Ascending aorta (tissue), 2 donors: Measurements from ENCODE around the gene CLP1. TPM values are rescaled to one million over a fixed set of nuclear protein-coding genes. Genes with fewer than 3 reads are reported as not detected.

Experiments used
- DNase-seq, 2 donors: peaks; one replicate each; pipeline ENCODE4 v3.0.0-alpha.2; 2019; ENCODE audit warnings: low spot score in 2 of 2
- H3K27ac ChIP-seq, 2 donors: fragments of 200-600 bp; sonication (generic); one replicate each; pipeline ENCODE4 v1.5.1; 2016 to 2017; ENCODE audit warnings: mild to moderate bottlenecking in 1 of 2
- H3K27me3 ChIP-seq: fragments of 200-600 bp; sonication (generic); one replicate; pipeline ENCODE4 v1.5.1; 2017
- H3K36me3 ChIP-seq, 2 donors: fragments of 200-600 bp; sonication (generic); one replicate each; pipeline ENCODE4 v1.5.1; 2016
- H3K4me1 ChIP-seq, 2 donors: fragments of 200-600 bp; sonication (generic); one replicate each; pipeline ENCODE4 v1.5.1; 2016 to 2017; ENCODE audit warnings: mild to moderate bottlenecking in 1 of 2
- H3K4me3 ChIP-seq, 2 donors: fragments of 200-600 bp; sonication (generic); one replicate each; pipeline ENCODE4 v1.5.1; 2016 to 2017; ENCODE audit warnings: mild to moderate bottlenecking in 1 of 2
- H3K9me3 ChIP-seq, 2 donors: fragments of 200-600 bp; sonication (generic); one replicate each; pipeline ENCODE4 v1.5.1; 2016
- CTCF ChIP-seq, 3 experiments: fragments of 200-600 bp in 2 of 3; fragments of 450-650 bp in 1 of 3; sonication (generic) in 2 of 3; IDR thresholded peaks; one replicate each; pipeline ENCODE4 v1.5.1; 2016 to 2019; ENCODE audit warnings: antibody characterized with exemption in 3 of 3, mild to moderate bottlenecking in 1 of 3, moderate library complexity in 1 of 3
- intact Hi-C: fragments of 100-400 bp; cut with DNase I; formaldehyde crosslinking; loops from one replicate; pipeline ENCODE4 v1.15.1; 2023
- total RNA-seq: library from RNA; depleted of rRNA; stranded (reverse); fragments of >200 nt; gene quantifications from one replicate; pipeline ENCODE4 v1.1.0, GENCODE V29; 2016

Gene CLP1
- total RNA-seq, 1 donor from 2014 or later: 1.2 TPM

- DNase-seq: no peak
- H3K9me3 ChIP-seq: no peaks in the 10 kb centered on the region
- no peak for TF ChIP-seq CTCF (IDR thresholded peaks at IDR 0.05)
- H3K36me3 ChIP-seq: no peaks in the 10 kb centered on the region
- H3K4me1 ChIP-seq: peaks cover 3 to 27% of the 10 kb centered on the region in 2 donors
- peak overlapping the region in 1 of 2 donors; percentile 82 for H3K27ac ChIP-seq
- peak overlapping the region; percentile 86 to 94 for H3K4me3 ChIP-seq
- no peaks in the 10 kb centered on the region for H3K27me3 ChIP-seq
- intact Hi-C loops: loop anchor here (2.0 kb wide), 1 partner anchor 41 kb away; the partner anchor contains the start of gene SERPING1
Measured at GRCh38 chr11:57637626-57638004, 19.9 kb upstream of the CLP1 start.

- peak in 1 of 2 donors; percentile 88 for DNase-seq
- no peaks in the 10 kb centered on the region for H3K9me3 ChIP-seq
- H3K4me3 ChIP-seq: peak overlapping the region; percentile 86 to 94
- intact Hi-C loops: loop anchor here (2.0 kb wide), 1 partner anchor 41 kb away; the partner anchor contains the start of gene SERPING1
- H3K36me3 ChIP-seq: no peaks in the 10 kb centered on the region
- peaks cover 3 to 27% of the 10 kb centered on the region in 2 donors for H3K4me1 ChIP-seq
- peak overlapping the region; percentile 62 to 82 for H3K27ac ChIP-seq
- no peaks in the 10 kb centered on the region for H3K27me3 ChIP-seq
- no peak for TF ChIP-seq CTCF (IDR thresholded peaks at IDR 0.05)
Measured at GRCh38 chr11:57638005-57638781, 19.4 kb upstream of the CLP1 start.

- intact Hi-C loops: loop anchor here (2.0 kb wide), 1 partner anchor 42 kb away; the partner anchor contains the start of gene SERPING1
- no peak for DNase-seq
- H3K36me3 ChIP-seq: no peaks in the 10 kb centered on the region
Measured at GRCh38 chr11:57638811-57639320, 18.7 kb upstream of the CLP1 start.

GRCh38 chr11:57639321-57640067, 18.1 kb upstream of the CLP1 start:
- no peak for DNase-seq
- peaks cover 3 to 29% of the 10 kb centered on the region in 2 donors for H3K4me1 ChIP-seq
- no peaks in the 10 kb centered on the region for H3K27me3 ChIP-seq
- no peak for TF ChIP-seq CTCF (IDR thresholded peaks at IDR 0.05)
- peak overlapping the region; percentile 86 to 94 for H3K4me3 ChIP-seq
- no peaks in the 10 kb centered on the region for H3K36me3 ChIP-seq
- H3K27ac ChIP-seq: no peak overlapping the region
- intact Hi-C loops: loop anchor here (2.0 kb wide), 1 partner anchor 43 kb away; the partner anchor contains the start of gene SERPING1
- no peaks in the 10 kb centered on the region for H3K9me3 ChIP-seq

More at GRCh38 chr11:57638811-57639320, 18.7 kb upstream of the CLP1 start:
- no peaks in the 10 kb centered on the region for H3K9me3 ChIP-seq
- peak overlapping the region; percentile 86 to 94 for H3K4me3 ChIP-seq
- no peaks in the 10 kb centered on the region for H3K27me3 ChIP-seq
- H3K4me1 ChIP-seq: peaks cover 3 to 27% of the 10 kb centered on the region in 2 donors
- H3K27ac ChIP-seq: peak overlapping the region; percentile 62 to 82
- no peak for TF ChIP-seq CTCF (IDR thresholded peaks at IDR 0.05)

- no peak for DNase-seq
- no peaks in the 10 kb centered on the region for H3K36me3 ChIP-seq
- intact Hi-C loops: no loop called here
- H3K4me1 ChIP-seq: peaks cover 3 to 36% of the 10 kb centered on the region in 2 donors
- peak overlapping the region in 1 of 2 donors; percentile 86 for H3K4me3 ChIP-seq
- no peak overlapping the region for H3K27ac ChIP-seq
- H3K27me3 ChIP-seq: no peaks in the 10 kb centered on the region
- TF ChIP-seq CTCF (IDR thresholded peaks at IDR 0.05): no peak
- no peaks in the 10 kb centered on the region for H3K9me3 ChIP-seq
Measured at GRCh38 chr11:57640068-57640800, 17.3 kb upstream of the CLP1 start.
